ES-I3 (cell line): ENCODE measurements around the gene NEDD1.
A peak's percentile ranks its signal among the peaks of the same experiment; 100 is the strongest.

ENCODE experiments used
- H3K36me3 ChIP-seq: 2 replicates; pipeline ENCODE4 v1.6.1; 2013; ENCODE audit warnings: mild to moderate bottlenecking, low read length, control low read depth, moderate library complexity; ENCODE audit not compliant: insufficient read depth
- H3K4me1 ChIP-seq: 2 replicates; pipeline ENCODE4 v1.6.1; 2013; ENCODE audit warnings: mild to moderate bottlenecking, control low read depth, low read length; ENCODE audit not compliant: insufficient read depth
- H3K9ac ChIP-seq: 2 replicates; pipeline ENCODE4 v1.6.1; 2013; ENCODE audit warnings: low read depth, mild to moderate bottlenecking, low read length, moderate library complexity
- H3K9me3 ChIP-seq: 2 replicates; pipeline ENCODE4 v1.6.1; 2013; ENCODE audit warnings: mild to moderate bottlenecking, low read length, moderate library complexity; ENCODE audit not compliant: control insufficient read depth, insufficient read depth

NEDD1 gene

DNA sequence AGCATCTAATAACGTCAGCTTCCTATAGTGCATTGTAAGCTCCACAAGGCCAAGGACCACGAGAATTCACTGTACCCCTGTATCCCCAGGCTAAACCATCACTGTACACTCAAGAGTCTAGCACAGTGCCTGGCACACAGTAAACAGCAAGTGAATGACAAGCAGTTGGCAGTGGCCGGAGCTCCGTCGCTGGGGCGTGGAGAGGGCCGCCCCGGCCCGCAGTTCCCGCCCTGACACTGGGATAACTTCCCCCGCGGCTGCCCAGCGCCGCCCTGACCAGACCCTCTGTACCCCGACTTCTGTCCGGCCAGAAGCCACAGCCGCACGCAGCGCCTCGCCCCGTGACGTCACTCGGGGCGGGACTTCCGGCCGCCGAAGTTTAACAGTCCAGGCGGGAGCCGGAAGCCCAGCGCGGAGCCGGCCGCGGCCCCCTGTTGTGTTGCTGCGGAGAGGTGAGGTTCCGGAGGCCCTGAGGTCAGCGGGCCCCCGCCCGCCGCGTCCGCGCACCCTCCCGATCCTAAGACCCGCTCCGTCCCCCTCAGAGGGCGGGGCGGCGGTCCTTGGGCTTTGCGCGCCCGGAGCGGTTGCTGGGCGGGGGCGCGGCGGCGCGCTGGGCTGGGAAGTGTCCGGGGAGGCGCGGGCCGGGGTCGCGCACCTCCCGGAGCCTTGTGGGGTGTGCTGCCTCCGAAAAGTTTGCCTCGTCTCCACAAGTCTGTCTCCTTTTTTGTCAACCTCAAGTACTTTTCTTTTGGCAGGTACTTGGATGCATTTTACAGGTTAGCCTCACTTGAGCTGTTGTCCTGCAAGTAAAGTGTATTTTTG, at the start of gene NEDD1:
Gene NEDD1, plus strand, starts transcription at position 409 of the 822 bp plus-strand sequence. CDS start 2,503 bp downstream, outside the sequence.
- Histone ChIP-seq H3K36me3 (no peaks in the 10 kb centered on the region; the same call in 1 of the 2 replicates), H3K4me1 (peaks cover 12% of the 10 kb centered on the region), H3K9me3 (no peaks in the 10 kb centered on the region), H3K9ac (peak within 1 kb of the TSS; percentile 82)

GRCh38 chr12:96858162-96858561, 48.9 kb upstream of the NEDD1 start:
- Histone ChIP-seq H3K9me3 (no peaks in the 10 kb centered on the region), H3K36me3 (no peaks in the 10 kb centered on the region), H3K4me1 (no peaks in the 10 kb centered on the region), H3K9ac (no peak overlapping the region)

GRCh38 chr12:96861656-96862055, 45.4 kb upstream of the NEDD1 start:
- Histone ChIP-seq H3K9ac (no peak overlapping the region), H3K36me3 (no peaks in the 10 kb centered on the region), H3K4me1 (no peaks in the 10 kb centered on the region), H3K9me3 (no peaks in the 10 kb centered on the region)

DNA sequence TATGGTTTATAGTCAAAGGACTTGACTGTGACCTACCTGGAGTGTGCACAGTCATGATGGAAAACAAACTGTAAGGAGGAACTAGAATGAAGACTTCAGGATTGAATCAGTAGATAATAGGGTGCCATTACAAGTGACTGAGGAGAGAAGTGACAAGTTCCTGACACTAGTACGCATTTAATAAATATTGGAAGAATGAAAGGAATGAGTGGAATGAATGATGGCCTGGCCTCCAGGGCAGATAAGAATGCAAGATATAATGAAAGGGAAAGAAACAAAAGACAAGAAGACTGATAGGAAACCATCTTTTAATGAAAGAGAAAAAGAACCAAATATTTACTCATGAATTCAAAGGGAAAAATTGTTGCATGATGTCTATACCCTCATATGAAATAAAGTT, 44.7 kb upstream of the NEDD1 start:
- Histone ChIP-seq H3K4me1 (no peaks in the 10 kb centered on the region), H3K36me3 (no peaks in the 10 kb centered on the region), H3K9ac (no peak overlapping the region), H3K9me3 (no peaks in the 10 kb centered on the region)

- no peaks in the 10 kb centered on the region for H3K9me3 ChIP-seq
- no peaks in the 10 kb centered on the region for H3K36me3 ChIP-seq
- no peaks in the 10 kb centered on the region for H3K4me1 ChIP-seq
- no peak overlapping the region for H3K9ac ChIP-seq
Observed at GRCh38 chr12:96864335-96864734, 42.7 kb upstream of the NEDD1 start.

GRCh38 chr12:96866801-96867590, 40.1 kb upstream of the NEDD1 start:
- Histone ChIP-seq H3K9me3 (no peaks in the 10 kb centered on the region), H3K36me3 (no peaks in the 10 kb centered on the region), H3K9ac (no peak overlapping the region), H3K4me1 (no peaks in the 10 kb centered on the region)

GRCh38 chr12:96870946-96871345, 36.1 kb upstream of the NEDD1 start:
- Histone ChIP-seq H3K9ac (no peak overlapping the region), H3K36me3 (no peaks in the 10 kb centered on the region), H3K4me1 (no peaks in the 10 kb centered on the region), H3K9me3 (no peaks in the 10 kb centered on the region)

- no peak overlapping the region for H3K9ac ChIP-seq
Observed at GRCh38 chr12:96872961-96873360, 34.1 kb upstream of the NEDD1 start.

DNA sequence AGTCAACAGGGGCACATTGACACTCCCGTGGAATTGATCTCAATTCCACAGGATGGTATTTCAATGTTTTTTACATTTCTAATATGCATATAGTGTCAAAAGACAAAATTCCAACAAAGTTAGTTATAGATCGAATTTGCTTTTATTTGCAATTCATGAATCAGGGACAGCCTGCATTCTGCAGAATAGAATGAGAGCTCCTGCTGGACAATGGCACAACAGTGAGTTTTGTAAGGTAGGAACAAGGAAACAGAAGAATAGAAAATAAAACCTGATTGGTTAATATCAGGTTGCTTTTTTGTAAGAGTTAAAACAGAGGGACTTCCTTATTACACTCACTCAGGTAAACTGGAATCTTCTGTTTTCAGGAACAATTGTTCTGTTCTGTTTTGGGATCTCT, 32.8 kb upstream of the NEDD1 start:
- Histone ChIP-seq H3K36me3 (no peaks in the 10 kb centered on the region), H3K9me3 (no peaks in the 10 kb centered on the region), H3K4me1 (no peaks in the 10 kb centered on the region), H3K9ac (no peak overlapping the region)

More at GRCh38 chr12:96872961-96873360, 34.1 kb upstream of the NEDD1 start:
- Histone ChIP-seq H3K4me1 (no peaks in the 10 kb centered on the region), H3K36me3 (no peaks in the 10 kb centered on the region), H3K9me3 (no peaks in the 10 kb centered on the region)

DNA sequence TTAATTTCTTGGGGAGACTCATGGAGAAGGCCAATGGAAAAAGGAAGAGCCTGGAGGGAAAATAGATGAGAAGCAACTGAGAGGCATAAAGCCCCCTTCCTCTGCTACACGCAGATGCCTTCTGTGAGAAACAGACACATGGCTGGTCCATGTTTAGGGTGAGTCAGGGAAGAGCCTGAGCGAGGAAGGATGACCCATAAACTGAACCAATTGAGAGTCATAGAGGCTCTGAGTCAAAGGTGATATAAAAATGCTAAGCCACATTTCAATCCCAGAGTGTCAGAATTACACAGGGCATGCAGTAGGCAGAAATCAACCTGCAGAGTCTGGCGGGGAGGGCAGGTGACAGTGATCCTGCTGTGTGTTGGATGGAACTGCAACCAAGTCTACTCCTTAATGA, 30.1 kb upstream of the NEDD1 start:
- H3K4me1 ChIP-seq = no peaks in the 10 kb centered on the region
- H3K36me3 ChIP-seq = no peaks in the 10 kb centered on the region
- no peak overlapping the region for H3K9ac ChIP-seq
- H3K9me3 ChIP-seq = no peaks in the 10 kb centered on the region

DNA sequence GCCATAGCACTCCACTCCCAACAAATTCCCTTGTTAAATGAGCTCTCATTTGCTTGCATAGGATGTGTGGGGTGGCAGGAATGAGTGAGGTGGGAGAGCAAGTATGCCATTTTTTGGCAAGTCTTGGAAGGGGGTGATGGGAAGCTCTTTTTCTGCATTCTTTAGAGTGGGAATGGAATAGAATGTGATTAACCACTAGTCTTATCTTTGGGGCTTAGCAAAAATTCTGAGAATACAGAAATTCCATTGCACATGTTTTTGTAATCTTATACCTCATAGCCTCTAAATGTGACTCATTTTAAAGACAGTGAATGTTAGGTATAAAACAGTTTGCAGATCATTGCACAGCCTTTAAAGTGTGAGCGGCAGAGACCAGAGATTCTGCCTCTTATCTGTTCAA, 28.4 kb upstream of the NEDD1 start:
- Histone ChIP-seq H3K36me3 (no peaks in the 10 kb centered on the region), H3K4me1 (no peaks in the 10 kb centered on the region), H3K9me3 (no peaks in the 10 kb centered on the region), H3K9ac (no peak overlapping the region)

- Histone ChIP-seq H3K9ac (no peak overlapping the region), H3K9me3 (no peaks in the 10 kb centered on the region), H3K4me1 (no peaks in the 10 kb centered on the region), H3K36me3 (no peaks in the 10 kb centered on the region)
Observed at GRCh38 chr12:96879301-96879700, 27.8 kb upstream of the NEDD1 start.

DNA sequence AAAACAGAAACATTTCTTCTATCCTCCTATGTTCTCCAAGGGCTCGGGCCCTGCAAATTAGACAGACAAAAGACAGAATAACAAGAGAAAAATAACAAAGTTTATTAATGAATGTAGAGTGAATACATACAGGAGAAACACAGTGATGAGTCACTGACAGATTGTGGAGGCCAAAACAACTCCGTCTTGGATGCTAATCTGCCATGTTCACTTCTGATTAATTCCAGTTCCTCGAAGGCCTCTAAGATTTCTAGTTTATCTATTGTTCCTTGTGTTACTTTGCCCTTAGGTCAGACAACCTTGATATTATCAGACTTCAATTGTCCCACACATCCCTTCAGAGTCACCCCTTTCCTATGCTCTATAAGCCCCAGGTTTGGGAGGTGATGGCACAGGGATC, 26.8 kb upstream of the NEDD1 start:
- Histone ChIP-seq H3K9ac (no peak overlapping the region), H3K36me3 (no peaks in the 10 kb centered on the region), H3K9me3 (no peaks in the 10 kb centered on the region), H3K4me1 (no peaks in the 10 kb centered on the region)

GRCh38 chr12:96881608-96882007, 25.4 kb upstream of the NEDD1 start:
- Histone ChIP-seq H3K4me1 (no peaks in the 10 kb centered on the region), H3K9ac (no peak overlapping the region), H3K36me3 (no peaks in the 10 kb centered on the region), H3K9me3 (no peaks in the 10 kb centered on the region)

DNA sequence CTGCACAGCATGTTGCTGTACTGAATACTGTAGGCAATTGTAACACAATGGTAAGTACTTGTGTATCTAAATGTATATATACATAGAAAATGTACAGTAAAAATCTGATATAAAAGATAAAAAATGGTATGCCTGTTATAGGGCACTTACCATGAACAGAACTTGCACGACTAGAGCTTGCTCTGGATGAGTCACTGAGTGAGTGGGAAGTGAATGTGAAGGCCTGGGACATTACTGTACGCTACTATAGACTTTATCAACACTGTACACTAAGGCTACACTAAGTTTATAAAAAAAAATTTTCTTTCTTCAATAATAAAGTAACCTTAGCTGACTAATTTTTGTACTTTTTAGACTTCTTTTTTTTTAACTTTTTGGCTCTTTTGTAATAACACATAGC, 24.2 kb upstream of the NEDD1 start:
- H3K9ac ChIP-seq = no peak overlapping the region
- 0 out of 2 replicates have a peak, but pooled peaks cover 6% of the 10 kb centered on the region for H3K4me1 ChIP-seq

More for the DNA sequence above, 24.2 kb upstream of the NEDD1 start:
- Histone ChIP-seq H3K9me3 (no peaks in the 10 kb centered on the region), H3K36me3 (no peaks in the 10 kb centered on the region)
